AG10803 (cell line): Measurements from ENCODE around the gene MGAT5B.

Experiments used
- DNase-seq: peaks from one replicate; pipeline ENCODE4 v3.0.0; 2010; ENCODE audit warnings: low read depth
- H3K4me3 ChIP-seq: 2 replicates; pipeline ENCODE4 v1.5.1; 2011; ENCODE audit warnings: mild to moderate bottlenecking, low read length, control low read depth
- CTCF ChIP-seq: conservative IDR thresholded peaks from 2 replicates; pipeline ENCODE4 v1.5.1; 2011; ENCODE audit warnings: mild to moderate bottlenecking, low read length, control low read depth, inconsistent platforms

The MGAT5B gene

GRCh38 chr17:76827736-76828135 lies 40.5 kb upstream of the MGAT5B start:
- TF ChIP-seq CTCF: no peak
- no peak overlapping the region for H3K4me3 ChIP-seq
- DNase-seq: no peak

GRCh38 chr17:76830987-76831715 lies 37.1 kb upstream of the MGAT5B start:
- TF ChIP-seq CTCF: no peak
- no peak overlapping the region for H3K4me3 ChIP-seq
- DNase-seq: no peak

GRCh38 chr17:76833034-76833644 lies 35.1 kb upstream of the MGAT5B start:
- H3K4me3 ChIP-seq: no peak overlapping the region
- TF ChIP-seq CTCF: no peak
- DNase-seq: no peak

- no peak for DNase-seq
- H3K4me3 ChIP-seq: no peak overlapping the region
- no peak for TF ChIP-seq CTCF
These were observed 34.5 kb upstream of the MGAT5B start for GRCh38 chr17:76833747-76834146.

- DNase-seq: no peak
- no peak for TF ChIP-seq CTCF
- H3K4me3 ChIP-seq: no peak overlapping the region
These were observed 33.3 kb upstream of the MGAT5B start for GRCh38 chr17:76834870-76835269.

- H3K4me3 ChIP-seq: no peak overlapping the region
- no peak for TF ChIP-seq CTCF
These were observed 27.8 kb upstream of the MGAT5B start for GRCh38 chr17:76840443-76840767.

More at GRCh38 chr17:76840443-76840767, 27.8 kb upstream of the MGAT5B start:
- DNase-seq: no peak
